Neutrophil (primary cell): ENCODE data around the gene NSUN2.
"Not testable (repeated sequence)": the region's sequence is repeated elsewhere in the genome, so short reads cannot be mapped to it uniquely, and the experiment has no call there.

Experiments
- H3K27ac ChIP-seq: fragments of 200-600 bp; sonication (generic); 2 replicates; pipeline ENCODE4 v1.5.1; 2016; ENCODE audit warnings: mild to moderate bottlenecking, moderate library complexity
- H3K27me3 ChIP-seq: fragments of 200-600 bp; sonication (generic); 2 replicates; pipeline ENCODE4 v1.6.0; 2016; ENCODE audit warnings: mild to moderate bottlenecking
- H3K36me3 ChIP-seq: fragments of 200-600 bp; sonication (generic); 2 replicates; pipeline ENCODE4 v1.5.1; 2017
- H3K4me1 ChIP-seq, 2 experiments: fragments of 200-600 bp in 1 of 2; sonication (generic) in 1 of 2; 1 replicate in 1 of 2; 2 replicates in 1 of 2; pipeline versions ENCODE4 v1.5.1 to v1.6.1; 2013 to 2016; ENCODE audit warnings: low read depth in 1 of 2, low read length in 1 of 2, mild to moderate bottlenecking in 1 of 2, moderate library complexity in 1 of 2; ENCODE audit not compliant: control insufficient read depth in 1 of 2, insufficient read depth in 1 of 2
- H3K4me3 ChIP-seq, 2 experiments: fragments of 200-600 bp in 1 of 2; sonication (generic) in 1 of 2; 1 replicate in 1 of 2; 2 replicates in 1 of 2; pipeline ENCODE4 v1.5.1; 2013 to 2016; ENCODE audit warnings: low read depth in 1 of 2, low read length in 1 of 2, mild to moderate bottlenecking in 1 of 2, moderate library complexity in 1 of 2
- H3K9me3 ChIP-seq: fragments of 200-600 bp; sonication (generic); 2 replicates; pipeline ENCODE4 v1.5.1; 2016
- CTCF ChIP-seq: fragments of 200-600 bp; sonication (generic); IDR thresholded peaks from 2 replicates; pipeline ENCODE4 v1.5.1; 2016; ENCODE audit warnings: antibody characterized with exemption

Gene NSUN2

GRCh38 chr5:6572825-6573380, 59.9 kb downstream of the NSUN2 start:
- Histone ChIP-seq H3K27me3 (peaks cover 12% of the 10 kb centered on the region), H3K9me3 (no peaks in the 10 kb centered on the region), H3K4me3 (no peak overlapping the region), H3K36me3 (no peaks in the 10 kb centered on the region), H3K27ac (no peak overlapping the region), H3K4me1 (no peaks in the 10 kb centered on the region)
- no peak for TF ChIP-seq CTCF

GRCh38 chr5:6572086-6572824, 60.6 kb downstream of the NSUN2 start:
- Histone ChIP-seq H3K27me3 (peaks cover 12% of the 10 kb centered on the region), H3K36me3 (no peaks in the 10 kb centered on the region), H3K27ac (no peak overlapping the region), H3K4me3 (no peak overlapping the region), H3K4me1 (no peaks in the 10 kb centered on the region), H3K9me3 (no peaks in the 10 kb centered on the region)
- no peak for TF ChIP-seq CTCF

- H3K27me3 ChIP-seq = peaks cover 12% of the 10 kb centered on the region
- H3K4me1 ChIP-seq, H3K27ac ChIP-seq, H3K9me3 ChIP-seq, H3K36me3 ChIP-seq, H3K4me3 ChIP-seq: not testable (repeated sequence)
These were observed 61.2 kb downstream of the NSUN2 start for GRCh38 chr5:6571607-6572006.

- no peak for TF ChIP-seq CTCF
- H3K36me3 ChIP-seq = no peaks in the 10 kb centered on the region
- peaks cover 13% of the 10 kb centered on the region for H3K27me3 ChIP-seq
- H3K27ac ChIP-seq = no peak overlapping the region
- H3K9me3 ChIP-seq = no peaks in the 10 kb centered on the region
- no peak overlapping the region for H3K4me3 ChIP-seq
- no peaks in the 10 kb centered on the region for H3K4me1 ChIP-seq
These were observed 62.3 kb downstream of the NSUN2 start for GRCh38 chr5:6570530-6570929.

- Histone ChIP-seq H3K27ac (no peak overlapping the region), H3K36me3 (no peaks in the 10 kb centered on the region), H3K4me3 (no peak overlapping the region), H3K9me3 (no peaks in the 10 kb centered on the region), H3K27me3 (peaks cover 11% of the 10 kb centered on the region), H3K4me1 (no peaks in the 10 kb centered on the region)
- no peak for TF ChIP-seq CTCF
These were observed 64.0 kb downstream of the NSUN2 start for GRCh38 chr5:6568889-6569288.

- TF ChIP-seq CTCF = no peak
- no peaks in the 10 kb centered on the region for H3K36me3 ChIP-seq
- H3K27ac ChIP-seq = no peak overlapping the region
- no peak overlapping the region for H3K4me3 ChIP-seq
- H3K27me3 ChIP-seq = peaks cover 12% of the 10 kb centered on the region
- H3K4me1 ChIP-seq = no peaks in the 10 kb centered on the region
- no peaks in the 10 kb centered on the region for H3K9me3 ChIP-seq
These were observed 64.5 kb downstream of the NSUN2 start for GRCh38 chr5:6568383-6568782.
